Tracheal epithelial cell (primary cell): ENCODE results near the gene PPP1R1A. TPM values are rescaled to one million over a fixed set of nuclear protein-coding genes. Genes with fewer than 3 reads are reported as not detected.

Experiments used
- total RNA-seq: library from RNA; depleted of rRNA; stranded (reverse); fragments of >200 nt; gene quantifications from 2 replicates; pipeline ENCODE4 v1.2.1, GENCODE V29; 2014

Gene PPP1R1A, protein sequence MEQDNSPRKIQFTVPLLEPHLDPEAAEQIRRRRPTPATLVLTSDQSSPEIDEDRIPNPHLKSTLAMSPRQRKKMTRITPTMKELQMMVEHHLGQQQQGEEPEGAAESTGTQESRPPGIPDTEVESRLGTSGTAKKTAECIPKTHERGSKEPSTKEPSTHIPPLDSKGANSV
- total RNA-seq: 0.72 TPM in 1 of 2 replicates, not detected in the other

DNA sequence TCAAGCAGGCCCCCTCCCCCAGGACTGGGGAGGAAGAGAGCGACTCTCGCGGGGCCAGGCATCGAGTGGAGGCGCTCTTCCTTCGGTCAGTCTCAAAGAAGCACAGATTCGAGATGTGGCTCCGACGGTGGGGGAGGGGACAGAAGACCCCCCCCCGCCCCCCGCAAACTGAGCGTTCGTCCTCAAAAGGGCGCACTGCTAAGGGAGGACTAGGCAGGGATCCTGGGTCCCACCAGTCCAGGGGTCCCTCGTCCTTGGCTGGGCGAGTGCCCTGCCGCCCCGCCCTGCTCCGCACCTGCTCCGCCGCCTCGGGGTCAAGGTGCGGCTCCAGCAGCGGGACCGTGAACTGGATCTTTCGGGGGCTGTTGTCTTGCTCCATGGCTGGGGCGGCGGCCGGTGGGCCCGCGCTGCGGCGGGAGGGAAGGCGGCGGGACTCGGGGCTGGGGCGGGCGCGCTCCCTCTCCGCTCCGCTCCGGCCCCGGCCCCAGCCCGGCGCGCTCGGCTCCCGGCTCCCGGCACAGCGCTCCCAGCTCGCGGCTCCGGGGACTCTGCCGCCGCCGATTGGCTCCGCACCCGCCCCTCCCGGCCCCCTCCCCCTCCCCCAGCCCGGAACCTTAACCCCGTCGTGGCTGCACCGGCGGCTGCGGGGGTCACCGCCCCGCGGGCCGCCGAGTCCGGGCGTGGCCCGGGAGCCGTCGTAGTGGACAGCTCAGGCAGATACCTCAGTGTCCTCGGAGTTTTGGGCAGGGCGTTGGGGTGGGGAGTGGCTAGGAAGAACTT lies at the start of gene PPP1R1A:
PPP1R1A (minus strand) TSS at position 550 of the 780 bp plus-strand sequence; CDS start at position 379, 171 bp downstream.

DNA sequence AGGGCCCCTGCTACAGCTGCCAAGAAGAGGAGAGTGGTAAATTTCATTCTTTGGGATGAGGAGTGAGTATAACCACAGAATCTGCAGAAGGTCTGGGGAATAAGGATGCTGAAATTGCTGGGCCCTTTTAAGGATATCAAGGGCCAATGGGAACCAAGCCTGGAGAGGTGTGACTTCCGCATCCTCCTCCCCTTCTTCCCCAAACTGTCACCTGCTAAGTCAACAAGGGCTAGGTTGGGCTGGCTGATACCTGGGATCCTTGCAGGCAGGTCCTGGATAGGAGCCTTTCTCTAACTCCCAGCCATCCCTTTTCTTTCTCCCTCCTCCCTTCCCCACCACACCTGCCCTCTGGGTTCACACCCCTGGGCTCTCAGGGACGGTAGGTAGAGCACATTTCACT lies 46.3 kb upstream of the PPP1R1A start, which contains the start of gene LACRT:
LACRT (minus strand) TSS at position 101 of the 400 bp plus-strand sequence; CDS start at position 47, 54 bp downstream.

Other genes with a start within 250 kb of the PPP1R1A start
- not detected in 2 replicates for gene GPR84, start 224.2 kb downstream of the PPP1R1A start, total RNA-seq
- 21.3 and 23.4 TPM in 2 replicates for gene ZNF385A, start 203.9 kb downstream of the PPP1R1A start, total RNA-seq
- 111 and 332 TPM in 2 replicates for gene ITGA5, start 169.4 kb downstream of the PPP1R1A start, total RNA-seq
- gene GTSF1, start 115.1 kb downstream of the PPP1R1A start, total RNA-seq: not detected in 2 replicates
- not detected in 2 replicates for gene NCKAP1L, start 90.9 kb downstream of the PPP1R1A start, total RNA-seq
- gene PDE1B, start 39.1 kb downstream of the PPP1R1A start, total RNA-seq: not detected in 2 replicates
- gene LACRT, start 46.2 kb upstream of the PPP1R1A start, total RNA-seq: not detected in 2 replicates
- not detected in 2 replicates for gene DCD, start 59.7 kb upstream of the PPP1R1A start, total RNA-seq